ENCODE measurements around the gene THRB. TPM values are rescaled to one million over a fixed set of nuclear protein-coding genes. Genes with fewer than 3 reads are reported as not detected.
"Not testable (repeated sequence)": the region's sequence is repeated elsewhere in the genome, so short reads cannot be mapped to it uniquely, and the experiment has no call there.

The THRB gene
- total RNA-seq, 6 experiments from 2014 or later, result 14.5 to 29.5 (median 17.3) TPM

DNA sequence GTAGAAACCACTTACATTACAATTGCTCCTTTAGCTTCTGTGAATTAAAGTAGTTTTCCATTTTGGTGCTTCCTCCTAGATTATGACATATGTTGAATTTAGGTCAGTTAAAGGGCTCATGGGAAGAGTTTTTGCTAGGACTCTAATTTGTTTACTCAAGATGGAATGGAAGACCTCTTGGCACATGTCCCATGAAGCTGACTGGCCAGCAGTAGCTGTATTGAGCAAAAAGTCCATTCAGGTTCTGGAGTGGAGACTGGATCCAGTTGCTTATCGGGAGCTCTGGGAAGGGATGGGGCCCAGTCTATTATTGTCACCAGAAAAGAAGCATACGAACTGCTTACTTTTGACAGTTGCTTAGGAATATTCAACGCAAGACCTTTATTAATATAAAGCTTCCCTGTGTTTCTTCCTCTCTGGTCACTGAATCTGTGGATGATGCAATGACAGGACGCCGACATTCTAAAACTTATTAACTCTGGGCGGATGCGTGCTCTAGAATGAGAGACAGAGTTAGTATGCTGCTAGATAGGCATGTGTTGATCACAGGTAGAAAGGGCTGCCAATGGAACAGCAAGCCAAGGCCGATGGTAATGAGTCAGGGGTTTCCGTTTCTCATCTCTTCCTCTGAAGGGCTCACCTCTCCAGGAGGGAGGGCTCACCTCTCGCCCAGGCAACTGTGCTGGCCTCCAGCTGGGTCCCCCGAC, 393.8 kb downstream of the THRB start:
- H3K4me1 ChIP-seq, result peaks cover 0 to 5% (median 0%) of the 10 kb centered on the region in 4 donors
- DNase-seq (peak in 2 of 3 donors; percentile 34 to 74), ATAC-seq (peak; percentile 84 to 94 (median 90))
- no peaks in the 10 kb centered on the region for H3K36me3 ChIP-seq
- 35% methylated on average over 11 of the region's 11 CpGs for WGBS (ENCODE audit: insufficient coverage, low coverage, low lambda C conversion rate, missing lambda C conversion rate)
- no peaks in the 10 kb centered on the region for H3K9me3 ChIP-seq
- intact Hi-C loops (cut with DNase I), result no loop called here
- peak; percentile 62 for TF ChIP-seq POLR2A (IDR thresholded peaks at IDR 0.05)
- TF ChIP-seq, protein P1, sequence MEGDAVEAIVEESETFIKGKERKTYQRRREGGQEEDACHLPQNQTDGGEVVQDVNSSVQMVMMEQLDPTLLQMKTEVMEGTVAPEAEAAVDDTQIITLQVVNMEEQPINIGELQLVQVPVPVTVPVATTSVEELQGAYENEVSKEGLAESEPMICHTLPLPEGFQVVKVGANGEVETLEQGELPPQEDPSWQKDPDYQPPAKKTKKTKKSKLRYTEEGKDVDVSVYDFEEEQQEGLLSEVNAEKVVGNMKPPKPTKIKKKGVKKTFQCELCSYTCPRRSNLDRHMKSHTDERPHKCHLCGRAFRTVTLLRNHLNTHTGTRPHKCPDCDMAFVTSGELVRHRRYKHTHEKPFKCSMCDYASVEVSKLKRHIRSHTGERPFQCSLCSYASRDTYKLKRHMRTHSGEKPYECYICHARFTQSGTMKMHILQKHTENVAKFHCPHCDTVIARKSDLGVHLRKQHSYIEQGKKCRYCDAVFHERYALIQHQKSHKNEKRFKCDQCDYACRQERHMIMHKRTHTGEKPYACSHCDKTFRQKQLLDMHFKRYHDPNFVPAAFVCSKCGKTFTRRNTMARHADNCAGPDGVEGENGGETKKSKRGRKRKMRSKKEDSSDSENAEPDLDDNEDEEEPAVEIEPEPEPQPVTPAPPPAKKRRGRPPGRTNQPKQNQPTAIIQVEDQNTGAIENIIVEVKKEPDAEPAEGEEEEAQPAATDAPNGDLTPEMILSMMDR (IDR thresholded peaks at IDR 0.05), result no peak
- H3K4me3 ChIP-seq, result peak overlapping the region in 2 of 3 donors; percentile 15
- H3K27ac ChIP-seq, result peak overlapping the region; percentile 41 to 57 (median 50)
- no peaks in the 10 kb centered on the region for H3K27me3 ChIP-seq

DNA sequence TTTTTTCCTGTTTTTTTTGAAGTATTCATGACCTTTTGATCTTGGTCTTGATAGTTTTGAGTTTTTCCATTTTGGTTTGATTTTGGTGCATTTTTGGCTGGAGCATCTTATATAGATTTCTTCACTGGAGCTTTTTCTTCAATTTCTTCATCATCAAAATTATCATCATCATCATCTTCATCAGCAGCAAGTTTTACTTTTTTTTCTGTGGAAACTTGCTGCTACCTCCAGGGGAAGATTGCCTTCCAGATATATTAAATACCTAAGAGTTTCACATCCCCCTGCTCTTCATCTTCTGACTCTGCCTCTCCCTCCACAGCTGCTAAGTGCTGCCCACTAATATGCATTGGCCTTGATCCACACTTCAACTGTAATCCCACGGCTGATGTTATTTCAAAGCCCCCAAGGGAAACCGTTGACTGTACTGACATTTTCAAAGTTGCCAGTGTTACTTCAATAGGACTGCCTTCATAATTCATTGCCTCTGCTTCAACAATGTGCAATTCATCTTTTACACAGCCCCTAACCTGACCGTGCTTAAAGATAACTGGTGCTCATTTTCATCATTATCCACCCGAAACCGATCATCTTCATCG, 397.9 kb downstream of the THRB start:
- H3K27ac ChIP-seq, result no peak overlapping the region
- H3K4me1 ChIP-seq, result peaks cover 0 to 5% (median 0%) of the 10 kb centered on the region in 4 donors
- no peak for TF ChIP-seq POLR2A (IDR thresholded peaks at IDR 0.05)
- TF ChIP-seq, protein P1 (IDR thresholded peaks at IDR 0.05), result no peak
- H3K4me3 ChIP-seq, result no peak overlapping the region
- intact Hi-C loops (cut with DNase I), result no loop called here
- no peaks in the 10 kb centered on the region for H3K36me3 ChIP-seq
- DNase-seq (no peak), ATAC-seq (no peak)
- 77% methylated on average over 6 of the region's 6 CpGs for WGBS (ENCODE audit: insufficient coverage, low coverage, low lambda C conversion rate, missing lambda C conversion rate)
- H3K9me3 ChIP-seq, result no peaks in the 10 kb centered on the region
- H3K27me3 ChIP-seq, result no peaks in the 10 kb centered on the region

DNA sequence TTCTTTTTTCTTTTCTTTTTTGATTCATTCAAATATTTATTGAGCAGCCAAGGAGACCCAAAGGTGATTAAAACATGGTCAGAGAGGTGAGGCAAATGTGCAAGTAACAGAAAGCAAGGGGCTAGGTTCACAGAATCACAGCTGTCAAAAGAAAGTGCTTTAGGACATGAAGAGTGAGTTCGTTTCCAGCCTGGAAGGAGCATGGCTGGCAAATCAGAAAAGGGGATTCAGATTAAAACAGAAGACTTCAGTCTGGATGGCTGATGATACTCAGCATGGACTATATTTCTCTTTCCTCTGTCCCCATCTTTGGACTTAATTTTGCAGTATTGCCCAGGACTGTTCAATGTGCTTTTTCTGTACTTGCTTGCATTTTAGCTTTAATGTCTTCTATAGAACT, 398.4 kb downstream of the THRB start:
- no peak for ATAC-seq
- intact Hi-C loops (cut with DNase I), result no loop called here
- Histone ChIP-seq H3K36me3 (no peaks in the 10 kb centered on the region), H3K9me3 (no peaks in the 10 kb centered on the region), H3K4me1 (peaks cover 0 to 3% (median 0%) of the 10 kb centered on the region in 4 donors), H3K27me3 (no peaks in the 10 kb centered on the region), H3K4me3 (no peak overlapping the region), H3K27ac (no peak overlapping the region)
- WGBS (ENCODE audit: insufficient coverage, low coverage, low lambda C conversion rate, missing lambda C conversion rate), result 50% methylated on average over 1 of the region's 1 CpG
- no peak for DNase-seq
- TF ChIP-seq, protein P1 (IDR thresholded peaks at IDR 0.05), result no peak

DNA sequence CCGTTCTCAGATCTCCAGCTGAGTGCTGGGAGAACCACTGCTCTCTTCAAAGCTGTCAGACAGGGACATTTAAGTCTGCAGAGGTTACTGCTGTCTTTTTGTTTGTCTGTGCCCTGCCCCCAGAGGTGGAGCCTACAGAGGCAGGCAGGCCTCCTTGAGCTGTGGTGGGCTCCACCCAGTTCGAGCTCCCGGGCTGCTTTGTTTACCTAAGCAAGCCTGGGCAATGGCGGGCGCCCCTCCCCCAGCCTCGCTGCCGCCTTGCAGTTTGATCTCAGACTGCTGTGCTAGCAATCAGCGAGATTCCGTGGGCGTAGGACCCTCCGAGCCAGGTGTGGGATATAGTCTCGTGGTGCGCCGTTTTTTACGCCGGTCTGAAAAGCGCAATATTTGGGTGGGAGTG, 399.8 kb downstream of the THRB start:
- ATAC-seq; intact Hi-C loops (cut with DNase I); H3K4me3 ChIP-seq; DNase-seq; H3K4me1 ChIP-seq; H3K27me3 ChIP-seq; H3K36me3 ChIP-seq; H3K27ac ChIP-seq; H3K9me3 ChIP-seq: not testable (repeated sequence)
- no CpG with 5 or more reads among the region's 17 CpGs for WGBS (ENCODE audit: insufficient coverage, low coverage, low lambda C conversion rate, missing lambda C conversion rate)

DNA sequence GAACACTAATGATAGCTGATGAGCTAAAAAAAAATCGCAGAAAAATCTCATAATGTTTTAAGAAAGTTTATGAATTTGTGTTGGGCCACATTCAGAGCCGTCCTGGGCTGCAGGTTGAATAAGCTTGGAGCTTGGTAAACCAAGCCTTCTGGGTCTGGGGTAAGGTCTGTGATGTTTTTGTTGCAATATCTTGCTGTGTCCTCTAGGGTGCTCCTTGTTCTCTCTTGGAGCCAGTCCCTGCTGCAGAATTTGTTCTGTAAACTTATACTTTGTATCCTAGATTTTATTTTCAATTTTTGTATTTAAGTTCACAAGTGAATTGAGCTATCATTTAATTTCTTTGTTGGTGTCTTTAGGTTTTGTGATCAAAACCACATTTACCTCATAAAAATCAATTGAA, 405.9 kb downstream of the THRB start:
- Histone ChIP-seq H3K9me3 (no peaks in the 10 kb centered on the region), H3K4me3 (no peak overlapping the region), H3K27me3 (no peaks in the 10 kb centered on the region), H3K36me3 (no peaks in the 10 kb centered on the region), H3K27ac (no peak overlapping the region), H3K4me1 (no peaks in the 10 kb centered on the region)
- DNase-seq (no peak), ATAC-seq (peak; percentile 75 to 85 (median 84))
- intact Hi-C loops (cut with DNase I), result no loop called here
- 21% methylated on average over 2 of the region's 2 CpGs for WGBS (ENCODE audit: insufficient coverage, low coverage, low lambda C conversion rate, missing lambda C conversion rate)
- no peak for TF ChIP-seq POLR2A (IDR thresholded peaks at IDR 0.05)
- TF ChIP-seq, protein P1 (IDR thresholded peaks at IDR 0.05), result peak; percentile 46 to 58 (median 54)
